ENCODE data around the gene RPS21.
A peak's percentile ranks its signal among the peaks of the same experiment; 100 is the strongest.
"Not testable (repeated sequence)": the region's sequence is repeated elsewhere in the genome, so short reads cannot be mapped to it uniquely, and the experiment has no call there.

RPS21 gene

DNA sequence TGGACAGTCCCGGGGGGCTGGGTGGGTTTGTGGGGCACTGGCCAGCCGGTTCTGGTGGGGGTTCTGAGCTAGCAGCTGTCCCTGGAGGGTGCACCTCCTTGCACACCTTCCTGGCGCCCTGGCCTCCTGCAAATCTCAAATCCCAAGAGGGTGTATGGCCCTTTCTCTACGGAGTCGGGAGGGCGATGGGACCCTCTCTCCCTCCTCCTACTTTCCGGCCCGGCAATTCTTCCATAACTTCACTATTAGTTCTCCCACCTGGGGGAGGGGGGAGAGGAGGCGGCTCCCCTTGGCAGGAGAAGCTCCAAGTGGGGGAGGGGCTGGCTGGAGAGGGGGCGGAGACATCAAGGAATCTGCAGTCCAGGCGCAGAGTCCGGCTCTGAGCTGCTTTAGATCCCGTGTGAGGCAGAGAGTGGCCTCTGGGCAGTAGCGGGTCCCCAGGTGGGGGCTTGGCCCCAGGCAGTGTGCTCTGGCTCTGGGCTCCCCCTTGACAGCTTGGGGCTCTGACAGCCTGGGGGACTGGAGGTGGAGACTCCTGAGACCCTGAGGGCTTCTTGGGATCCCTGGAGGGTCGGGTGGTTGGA lies 18.4 kb upstream of the RPS21 start:
- Histone ChIP-seq H3K27ac (ENCODE audit: low read length) (no peak overlapping the region), H3K4me1 (ENCODE audit: control insufficient read depth in 1 of 2, insufficient read depth in 2 of 2, low read length in 2 of 2) (peaks cover 4 to 79% of the 10 kb centered on the region in 2 donors), H3K4me3 (ENCODE audit: low read depth in 1 of 2, low read length in 2 of 2) (peak overlapping the region; percentile 3 to 88), H3K36me3 (ENCODE audit: control insufficient read depth in 1 of 2, insufficient read depth in 2 of 2, low read length in 2 of 2) (no peaks in the 10 kb centered on the region), H3K27me3 (ENCODE audit: low read depth, low read length) (peaks cover 4% of the 10 kb centered on the region), H3K9me3 (ENCODE audit: control insufficient read depth in 1 of 2, low read length in 2 of 2) (no peaks in the 10 kb centered on the region)

DNA sequence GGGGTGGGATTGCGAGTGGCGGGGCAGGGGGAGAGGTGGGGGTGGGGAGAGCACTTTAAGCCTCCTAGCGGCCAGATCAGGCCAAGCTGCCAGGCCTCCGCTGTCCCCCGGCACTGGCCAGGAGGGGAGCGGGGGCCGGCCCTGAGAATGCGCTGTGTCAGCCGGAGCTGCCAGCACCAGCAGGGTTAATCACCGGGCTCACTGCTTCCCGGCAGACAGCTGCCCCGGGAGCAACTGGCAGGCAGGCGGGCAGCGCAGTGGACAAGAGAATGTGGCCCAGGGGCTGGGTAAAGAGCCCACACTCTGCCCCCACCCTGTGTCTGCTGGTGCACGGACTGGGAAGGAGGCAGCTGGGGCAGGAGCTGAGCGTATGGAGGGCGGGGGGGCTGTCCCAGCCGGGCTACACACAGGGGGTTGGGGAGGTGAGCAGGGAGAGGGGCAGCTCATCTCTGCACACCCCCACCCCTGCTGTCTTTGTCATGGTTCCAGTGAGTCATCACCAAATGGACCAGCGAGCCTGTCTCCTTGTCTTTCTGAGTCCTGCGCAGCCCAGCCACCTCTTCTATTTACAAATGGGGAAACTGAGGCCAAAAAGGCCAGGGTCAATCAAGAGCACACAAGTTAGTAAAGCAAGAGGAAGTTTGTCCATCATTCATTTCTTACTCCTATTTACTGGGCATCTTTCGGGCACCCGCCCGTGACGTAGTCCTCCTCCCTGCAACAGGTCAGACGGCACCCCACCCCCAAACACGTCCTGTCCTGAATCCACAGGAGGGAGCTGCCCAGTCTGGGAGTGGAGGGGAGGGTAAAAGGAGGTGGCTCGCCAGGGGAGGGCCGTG lies 17.7 kb upstream of the RPS21 start:
- Histone ChIP-seq H3K4me1 (ENCODE audit: control insufficient read depth in 1 of 2, insufficient read depth in 2 of 2, low read length in 2 of 2) (peaks cover 4 to 74% of the 10 kb centered on the region in 2 donors), H3K4me3 (ENCODE audit: low read depth in 1 of 2, low read length in 2 of 2) (peak overlapping the region in 1 of 2 donors; percentile 88), H3K36me3 (ENCODE audit: control insufficient read depth in 1 of 2, insufficient read depth in 2 of 2, low read length in 2 of 2) (no peaks in the 10 kb centered on the region), H3K27ac (ENCODE audit: low read length) (no peak overlapping the region), H3K27me3 (ENCODE audit: low read depth, low read length) (peaks cover 4% of the 10 kb centered on the region), H3K9me3 (ENCODE audit: control insufficient read depth in 1 of 2, low read length in 2 of 2) (no peaks in the 10 kb centered on the region)

DNA sequence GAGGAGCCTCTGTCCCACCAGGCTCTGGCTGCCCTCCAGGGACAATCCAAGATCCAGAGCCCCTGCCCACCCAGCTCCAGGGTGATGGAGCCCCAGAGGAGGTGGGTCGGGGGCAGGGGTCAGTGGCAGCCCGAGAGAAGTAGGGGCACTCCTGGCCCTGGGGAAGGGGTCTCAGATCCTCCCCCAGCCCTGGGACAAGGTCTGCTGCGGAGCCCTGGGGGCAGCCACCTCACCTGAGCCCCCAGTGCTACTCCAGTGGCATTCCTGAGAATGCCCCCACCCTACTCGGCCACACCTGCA lies 17.1 kb upstream of the RPS21 start:
- Histone ChIP-seq H3K9me3 (ENCODE audit: control insufficient read depth in 1 of 2, low read length in 2 of 2) (no peaks in the 10 kb centered on the region), H3K4me1 (ENCODE audit: control insufficient read depth in 1 of 2, insufficient read depth in 2 of 2, low read length in 2 of 2) (peaks cover 4 to 74% of the 10 kb centered on the region in 2 donors), H3K4me3 (ENCODE audit: low read depth in 1 of 2, low read length in 2 of 2) (peak overlapping the region in 1 of 2 donors; percentile 88), H3K27me3 (ENCODE audit: low read depth, low read length) (peaks cover 4% of the 10 kb centered on the region), H3K36me3 (ENCODE audit: control insufficient read depth in 1 of 2, insufficient read depth in 2 of 2, low read length in 2 of 2) (no peaks in the 10 kb centered on the region), H3K27ac (ENCODE audit: low read length) (peak overlapping the region; percentile 36)

DNA sequence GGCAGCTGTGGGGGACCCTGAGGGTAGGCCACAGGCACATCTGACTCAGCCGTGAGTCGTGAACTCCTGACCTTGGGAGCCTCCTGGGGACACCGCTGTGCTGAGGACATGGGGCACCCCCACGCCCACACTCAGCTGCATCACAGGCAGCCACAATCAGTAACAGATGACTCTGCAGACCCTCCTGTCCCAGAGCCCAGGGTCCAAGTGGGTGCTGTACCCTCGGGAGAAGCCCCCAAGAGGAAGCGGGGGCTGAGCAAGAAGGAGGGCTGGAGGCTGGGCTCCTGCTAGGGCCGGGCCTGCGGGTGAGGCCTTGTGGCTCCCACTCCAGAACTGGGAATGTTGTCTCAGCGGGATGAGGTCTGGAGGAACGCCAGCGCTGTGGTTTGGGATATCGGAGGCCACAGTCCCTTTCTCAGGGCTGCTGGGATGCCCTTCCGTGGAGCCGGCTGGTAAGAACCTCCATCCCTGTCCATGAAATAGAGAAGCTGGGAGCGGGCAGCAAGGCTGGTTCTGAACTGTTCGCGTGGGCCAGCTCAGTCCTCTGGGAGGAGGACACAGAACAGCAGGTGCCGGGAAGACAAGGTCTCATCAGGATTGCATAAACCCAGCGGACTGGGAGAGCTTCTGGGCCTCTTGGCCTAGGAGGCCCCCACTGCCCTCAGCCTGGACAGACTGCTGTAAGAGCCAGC lies 16.6 kb upstream of the RPS21 start:
- H3K9me3 ChIP-seq (ENCODE audit: control insufficient read depth in 1 of 2, low read length in 2 of 2), result no peaks in the 10 kb centered on the region
- no peaks in the 10 kb centered on the region for H3K36me3 ChIP-seq (ENCODE audit: control insufficient read depth in 1 of 2, insufficient read depth in 2 of 2, low read length in 2 of 2)
- H3K27ac ChIP-seq (ENCODE audit: low read length), result peak overlapping the region; percentile 36
- H3K4me3 ChIP-seq (ENCODE audit: low read depth in 1 of 2, low read length in 2 of 2), result peak overlapping the region in 1 of 2 donors; percentile 88
- peaks cover 4 to 74% of the 10 kb centered on the region in 2 donors for H3K4me1 ChIP-seq (ENCODE audit: control insufficient read depth in 1 of 2, insufficient read depth in 2 of 2, low read length in 2 of 2)
- H3K27me3 ChIP-seq (ENCODE audit: low read depth, low read length), result peaks cover 4% of the 10 kb centered on the region

DNA sequence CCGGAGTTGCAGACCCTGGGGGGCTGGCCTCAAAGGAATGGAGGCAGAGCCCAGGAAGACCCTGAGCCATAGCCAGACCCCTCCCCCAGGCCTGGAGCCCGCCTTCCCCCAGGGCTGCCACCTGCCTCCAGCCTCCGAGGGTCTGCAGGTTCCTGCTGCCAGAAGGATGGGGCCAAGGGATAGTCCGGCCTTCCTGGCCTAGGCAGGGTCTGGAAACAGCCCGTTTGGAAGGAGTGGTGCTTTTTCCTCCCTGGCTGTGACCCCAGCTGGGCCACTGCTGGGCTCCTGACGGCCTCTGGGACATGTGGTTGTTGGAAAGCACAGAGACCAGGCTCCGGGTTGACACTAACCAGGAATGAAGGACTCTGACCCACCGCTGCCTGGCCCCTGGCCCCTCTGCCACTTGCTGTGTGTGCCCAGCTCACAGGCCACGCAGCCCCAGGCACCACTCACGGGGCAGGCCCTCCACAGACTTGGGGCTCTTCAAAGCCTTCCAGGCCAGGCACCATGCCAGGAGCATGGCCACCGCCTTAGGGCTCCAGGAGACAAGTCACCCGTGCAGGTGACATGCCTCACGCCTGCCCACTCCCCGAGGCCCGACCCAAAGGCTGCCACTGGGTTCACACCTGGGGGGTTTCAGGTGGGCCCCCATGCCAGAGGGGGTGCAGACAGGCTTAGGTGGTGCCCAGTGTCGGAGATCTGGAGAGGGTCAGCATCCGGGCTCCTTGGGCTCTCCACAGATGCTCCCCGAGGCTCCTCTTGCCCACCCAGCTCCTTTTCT lies 15.9 kb upstream of the RPS21 start:
- Histone ChIP-seq H3K4me1 (ENCODE audit: control insufficient read depth in 1 of 2, insufficient read depth in 2 of 2, low read length in 2 of 2) (peaks cover 4 to 74% of the 10 kb centered on the region in 2 donors), H3K27me3 (ENCODE audit: low read depth, low read length) (peaks cover 4% of the 10 kb centered on the region), H3K27ac (ENCODE audit: low read length) (no peak overlapping the region), H3K9me3 (ENCODE audit: control insufficient read depth in 1 of 2, low read length in 2 of 2) (no peaks in the 10 kb centered on the region), H3K36me3 (ENCODE audit: control insufficient read depth in 1 of 2, insufficient read depth in 2 of 2, low read length in 2 of 2) (no peaks in the 10 kb centered on the region), H3K4me3 (ENCODE audit: low read depth in 1 of 2, low read length in 2 of 2) (peak overlapping the region in 1 of 2 donors; percentile 11)

DNA sequence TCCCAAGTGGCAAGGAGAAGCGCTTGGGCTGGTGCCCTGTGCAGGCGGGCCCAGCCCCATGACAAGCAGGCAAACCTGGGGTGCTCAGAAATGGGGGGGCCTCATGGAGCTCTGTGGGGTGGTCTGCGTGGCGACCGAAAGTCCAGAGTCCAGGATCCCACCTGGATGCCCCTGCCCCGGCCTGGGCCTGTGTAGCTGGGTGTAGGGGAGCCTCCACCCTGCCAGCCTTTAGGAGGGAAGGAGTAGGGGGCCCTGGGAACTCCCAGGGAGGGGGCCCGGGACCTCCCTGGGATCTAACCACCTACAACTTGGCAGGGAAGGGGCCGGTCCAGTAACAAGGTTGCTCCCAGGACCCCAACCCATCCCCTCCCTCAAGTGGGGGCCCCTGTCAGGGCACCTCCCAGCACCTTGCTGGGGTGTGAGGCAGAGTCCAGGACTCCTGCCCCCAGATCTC lies 15.3 kb upstream of the RPS21 start:
- Histone ChIP-seq H3K4me3 (ENCODE audit: low read depth in 1 of 2, low read length in 2 of 2) (peak overlapping the region in 1 of 2 donors; percentile 19), H3K4me1 (ENCODE audit: control insufficient read depth in 1 of 2, insufficient read depth in 2 of 2, low read length in 2 of 2) (peaks cover 4 to 74% of the 10 kb centered on the region in 2 donors), H3K36me3 (ENCODE audit: control insufficient read depth in 1 of 2, insufficient read depth in 2 of 2, low read length in 2 of 2) (no peaks in the 10 kb centered on the region), H3K27ac (ENCODE audit: low read length) (no peak overlapping the region), H3K9me3 (ENCODE audit: control insufficient read depth in 1 of 2, low read length in 2 of 2) (no peaks in the 10 kb centered on the region), H3K27me3 (ENCODE audit: low read depth, low read length) (peaks cover 4% of the 10 kb centered on the region)

DNA sequence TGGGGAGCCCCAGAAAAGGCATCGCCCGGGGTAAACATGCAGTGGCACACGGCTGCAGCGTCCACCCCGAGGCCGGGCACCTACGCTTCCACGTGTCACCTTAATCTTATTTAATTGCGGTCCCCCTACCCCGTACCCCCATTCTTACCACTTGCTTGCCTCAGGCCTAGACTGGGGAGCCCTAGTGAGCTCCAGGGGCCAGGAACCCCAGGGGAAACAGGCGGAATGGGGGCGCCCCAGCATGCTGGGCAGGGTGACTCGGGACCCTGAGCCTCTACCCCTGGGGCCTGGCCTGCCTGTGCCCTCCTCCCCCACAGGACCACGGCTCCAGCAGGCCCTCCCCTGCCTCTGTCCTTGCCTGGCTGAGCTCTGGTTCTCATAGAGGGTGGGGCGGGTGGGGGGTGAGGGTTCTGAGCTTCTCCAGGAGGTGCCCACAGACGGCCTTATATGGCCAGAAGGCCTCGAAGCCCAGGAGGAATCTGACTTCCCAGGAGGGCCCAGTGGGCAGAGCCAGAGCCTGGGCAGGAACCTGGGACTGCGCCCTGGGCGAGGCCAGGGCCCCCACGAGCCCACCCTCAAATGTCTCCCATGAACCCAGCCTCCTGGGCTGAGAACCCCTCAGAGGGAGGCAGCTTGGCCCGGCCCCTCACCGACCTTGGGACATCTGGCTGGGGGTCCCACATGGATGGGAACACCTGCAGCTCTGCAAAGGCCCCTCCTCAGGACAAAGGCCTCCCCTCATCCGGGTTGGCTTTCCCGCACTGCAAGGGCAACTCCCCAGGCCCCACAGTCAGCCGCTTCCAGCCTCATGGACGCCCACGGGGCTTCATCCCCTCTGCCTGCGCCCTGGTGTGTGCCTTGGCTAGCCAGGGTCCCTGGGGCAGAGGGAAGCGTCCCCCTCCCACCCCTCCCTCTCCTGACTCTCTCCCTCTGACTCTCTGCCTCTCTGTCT lies 14.6 kb upstream of the RPS21 start:
- Histone ChIP-seq H3K4me3 (ENCODE audit: low read depth in 1 of 2, low read length in 2 of 2) (peak overlapping the region in 1 of 2 donors; percentile 19), H3K9me3 (ENCODE audit: control insufficient read depth in 1 of 2, low read length in 2 of 2) (no peaks in the 10 kb centered on the region), H3K27me3 (ENCODE audit: low read depth, low read length) (peaks cover 4% of the 10 kb centered on the region), H3K36me3 (ENCODE audit: control insufficient read depth in 1 of 2, insufficient read depth in 2 of 2, low read length in 2 of 2) (no peaks in the 10 kb centered on the region), H3K27ac (ENCODE audit: low read length) (peak overlapping the region; percentile 31), H3K4me1 (ENCODE audit: control insufficient read depth in 1 of 2, insufficient read depth in 2 of 2, low read length in 2 of 2) (peaks cover 4 to 81% of the 10 kb centered on the region in 2 donors)

DNA sequence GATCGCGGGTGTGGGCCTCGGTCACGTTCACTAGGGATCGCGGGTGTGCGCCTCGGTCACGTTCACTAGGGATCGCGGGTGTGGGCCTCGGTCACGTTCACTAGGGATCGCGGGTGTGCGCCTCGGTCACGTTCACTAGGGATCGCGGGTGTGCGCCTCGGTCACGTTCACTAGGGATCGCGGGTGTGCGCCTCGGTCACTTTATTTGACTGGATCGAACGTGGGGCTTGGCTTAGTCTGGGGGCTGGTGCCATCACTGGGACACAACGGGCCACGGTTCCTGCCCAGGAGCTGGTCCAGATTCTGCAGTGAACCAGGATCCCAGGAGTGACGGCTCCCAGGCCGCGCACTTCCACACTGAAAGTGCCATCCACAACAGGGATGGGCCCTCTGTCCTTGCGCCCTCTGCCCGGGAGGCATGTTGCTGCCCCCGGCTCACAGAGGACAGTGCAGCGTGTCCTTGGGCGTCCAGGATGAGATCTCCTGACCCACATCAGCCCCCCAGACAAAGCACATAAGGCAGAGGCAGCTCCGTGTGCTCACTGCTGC lies 13.2 kb upstream of the RPS21 start:
- H3K4me3 ChIP-seq (ENCODE audit: low read depth in 1 of 2, low read length in 2 of 2); H3K36me3 ChIP-seq (ENCODE audit: control insufficient read depth in 1 of 2, insufficient read depth in 2 of 2, low read length in 2 of 2); H3K27ac ChIP-seq (ENCODE audit: low read length); H3K27me3 ChIP-seq (ENCODE audit: low read depth, low read length); H3K9me3 ChIP-seq (ENCODE audit: control insufficient read depth in 1 of 2, low read length in 2 of 2): not testable (repeated sequence)
- peaks cover 0 to 80% of the 10 kb centered on the region in 2 donors for H3K4me1 ChIP-seq (ENCODE audit: control insufficient read depth in 1 of 2, insufficient read depth in 2 of 2, low read length in 2 of 2)

DNA sequence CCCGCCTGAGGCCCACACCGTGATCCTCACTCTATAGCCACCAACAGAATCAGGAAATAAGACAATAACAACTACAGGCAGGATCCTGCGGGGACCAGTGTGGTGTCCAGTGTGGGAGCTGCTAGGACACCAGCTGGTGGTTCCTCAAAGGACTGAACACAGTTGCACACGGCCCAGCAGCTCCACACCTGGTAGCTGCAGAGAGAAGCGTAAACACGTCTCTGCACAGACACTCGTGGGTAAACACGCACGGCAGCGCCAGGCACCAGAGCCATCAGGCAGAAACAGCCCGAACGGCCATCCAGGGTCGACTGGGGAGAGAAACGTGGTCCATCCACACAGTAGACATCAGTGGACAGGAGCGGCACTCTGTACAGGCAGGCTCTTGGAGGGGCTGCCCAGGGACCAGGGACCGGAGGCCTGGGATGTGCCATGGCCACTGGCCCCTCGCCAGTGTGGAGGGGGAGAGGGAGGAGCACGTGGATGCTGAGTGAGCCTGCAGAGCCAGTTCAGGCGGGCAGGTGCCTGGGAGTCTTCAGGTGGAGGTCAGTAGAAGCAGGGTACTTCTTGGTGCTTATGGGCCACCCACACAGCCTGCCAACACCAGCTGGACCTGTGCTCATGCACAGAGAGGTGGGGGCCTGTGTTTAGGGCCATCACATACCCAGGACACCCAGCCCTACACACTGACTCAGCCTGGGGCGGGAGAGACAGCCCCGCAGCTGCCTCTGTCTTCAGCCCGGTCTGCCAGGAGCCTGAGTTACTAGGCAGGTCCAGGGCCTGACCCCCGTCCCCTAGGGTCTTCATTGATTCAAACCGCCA lies 12.4 kb upstream of the RPS21 start:
- Histone ChIP-seq H3K27me3 (ENCODE audit: low read depth, low read length) (no peaks in the 10 kb centered on the region), H3K36me3 (ENCODE audit: control insufficient read depth in 1 of 2, insufficient read depth in 2 of 2, low read length in 2 of 2) (no peaks in the 10 kb centered on the region), H3K4me3 (ENCODE audit: low read depth in 1 of 2, low read length in 2 of 2) (peak overlapping the region in 1 of 2 donors; percentile 4), H3K4me1 (ENCODE audit: control insufficient read depth in 1 of 2, insufficient read depth in 2 of 2, low read length in 2 of 2) (peaks cover 0 to 72% of the 10 kb centered on the region in 2 donors), H3K9me3 (ENCODE audit: control insufficient read depth in 1 of 2, low read length in 2 of 2) (no peaks in the 10 kb centered on the region), H3K27ac (ENCODE audit: low read length) (no peak overlapping the region)

Data from muscle layer of duodenum (tissue), 2 donors.